CD4-positive, CD25-positive, alpha-beta regulatory T cell (primary cell): ENCODE data around the gene PNKP. TPM values are rescaled to one million over a fixed set of nuclear protein-coding genes. Genes with fewer than 3 reads are reported as not detected.

Experiments
- ATAC-seq, 2 donors: fragments of 150-1000 bp; cut with Tn5 transposase; one replicate each; pipeline ENCODE4 v1.10.0; 2021; ENCODE audit warnings: low read depth in 2 of 2, moderate number of reproducible peaks in 2 of 2, moderate library complexity in 1 of 2
- DNase-seq, 3 donors: peaks; one replicate each; pipeline versions ENCODE4 v3.0.0 to v3.0.0-alpha.2; 2012 to 2022; ENCODE audit warnings: mixed read lengths in 1 of 3
- H3K27ac ChIP-seq: one replicate; pipeline ENCODE4 v1.7.0; 2013; ENCODE audit warnings: mild to moderate bottlenecking, low read length; ENCODE audit not compliant: insufficient read depth, poor library complexity, severe bottlenecking
- H3K27me3 ChIP-seq: one replicate; pipeline ENCODE4 v1.7.0; 2013; ENCODE audit warnings: low read length; ENCODE audit not compliant: control insufficient read depth, insufficient read depth
- H3K36me3 ChIP-seq: one replicate; pipeline ENCODE4 v1.7.0; 2013; ENCODE audit warnings: mild to moderate bottlenecking, low read length, moderate library complexity; ENCODE audit not compliant: control insufficient read depth, insufficient read depth
- H3K4me1 ChIP-seq: 2 replicates; pipeline ENCODE4 v1.7.0; 2013; ENCODE audit warnings: mild to moderate bottlenecking, low read length; ENCODE audit not compliant: insufficient read depth, control insufficient read depth, poor library complexity, severe bottlenecking
- H3K4me3 ChIP-seq: one replicate; pipeline ENCODE4 v1.7.0; 2013; ENCODE audit warnings: low read depth, mild to moderate bottlenecking, low read length, moderate library complexity
- H3K9me3 ChIP-seq, 2 experiments: 1 replicate in 1 of 2; 2 replicates in 1 of 2; pipeline ENCODE4 v1.7.0; 2013; ENCODE audit warnings: low read length in 2 of 2, mild to moderate bottlenecking in 1 of 2, moderate library complexity in 1 of 2; ENCODE audit not compliant: control insufficient read depth in 2 of 2
- H3K27ac Mint-ChIP-seq, 3 donors: one replicate each; pipeline ENCODE4 v1.8.0; 2020 to 2022; ENCODE audit warnings: mild to moderate bottlenecking in 3 of 3, mixed read lengths in 3 of 3, moderate library complexity in 2 of 3
- H3K27me3 Mint-ChIP-seq: one replicate; pipeline ENCODE4 v1.8.0; 2022; ENCODE audit warnings: mild to moderate bottlenecking, mixed read lengths
- H3K36me3 Mint-ChIP-seq: one replicate; pipeline ENCODE4 v1.8.0; 2020; ENCODE audit warnings: mixed read lengths
- H3K4me1 Mint-ChIP-seq, 4 donors: one replicate each; pipeline ENCODE4 v1.8.0; 2020 to 2022; ENCODE audit warnings: mixed read lengths in 4 of 4, mild to moderate bottlenecking in 1 of 4
- H3K4me3 Mint-ChIP-seq, 4 donors: one replicate each; pipeline ENCODE4 v1.8.0; 2020 to 2022; ENCODE audit warnings: mild to moderate bottlenecking in 4 of 4, mixed read lengths in 4 of 4, moderate library complexity in 3 of 4
- H3K9me3 Mint-ChIP-seq, 7 donors: one replicate each; pipeline ENCODE4 v1.8.0; 2020 to 2022; ENCODE audit warnings: mixed read lengths in 7 of 7, mild to moderate bottlenecking in 3 of 7, moderate library complexity in 2 of 7
- polyA plus RNA-seq, 4 donors: library from polyadenylated mRNA; unstranded; fragments of 300-500 nt; fragmentation: Illumina TruSeq; gene quantifications; one replicate each; pipeline ENCODE4 v1.2.3, GENCODE V29; 2021
- total RNA-seq: library from RNA; stranded (reverse); gene quantifications from one replicate; pipeline ENCODE4 v1.2.3, GENCODE V29; 2022

PNKP gene
- total and polyA plus RNA-seq, 5 donors from 2014 or later, result 26.2 to 149 (median 28.4) TPM

DNA sequence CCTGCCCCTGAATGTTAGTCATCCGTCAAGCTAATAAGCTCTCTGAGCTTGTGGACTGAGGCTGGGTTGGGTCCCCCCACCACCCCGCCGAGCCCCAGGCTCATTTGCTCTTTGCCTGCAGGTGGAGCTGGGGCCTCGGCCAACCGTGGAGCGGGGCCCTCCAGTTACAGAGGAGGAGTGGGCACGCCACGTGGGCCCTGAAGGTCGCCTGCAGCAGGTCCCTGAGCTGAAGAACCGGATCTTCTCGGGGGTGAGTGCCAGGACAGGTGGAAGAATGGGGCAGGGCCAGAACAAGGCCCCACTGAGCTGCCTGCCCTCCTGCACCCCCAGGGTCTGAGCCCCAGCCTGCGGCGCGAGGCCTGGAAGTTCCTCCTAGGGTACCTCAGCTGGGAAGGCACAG, 15.3 kb upstream of the PNKP start:
- Histone ChIP-seq H3K4me3 (no peak overlapping the region), H3K9me3 (no peaks in the 10 kb centered on the region), H3K36me3 (peaks cover 46% of the 10 kb centered on the region), H3K4me1 (peaks cover 13% of the 10 kb centered on the region), H3K27me3 (no peaks in the 10 kb centered on the region), H3K27ac (no peak overlapping the region)
- peaks cover 0 to 22% (median 7%) of the 10 kb centered on the region in 4 donors for H3K4me1 Mint-ChIP-seq
- DNase-seq (no peak), ATAC-seq (no peak)
- no peaks in the 10 kb centered on the region for H3K27me3 Mint-ChIP-seq
- peaks cover 18% of the 10 kb centered on the region for H3K36me3 Mint-ChIP-seq
- H3K27ac Mint-ChIP-seq, result no peak overlapping the region
- H3K9me3 Mint-ChIP-seq, result no peaks in the 10 kb centered on the region
- no peak overlapping the region for H3K4me3 Mint-ChIP-seq

DNA sequence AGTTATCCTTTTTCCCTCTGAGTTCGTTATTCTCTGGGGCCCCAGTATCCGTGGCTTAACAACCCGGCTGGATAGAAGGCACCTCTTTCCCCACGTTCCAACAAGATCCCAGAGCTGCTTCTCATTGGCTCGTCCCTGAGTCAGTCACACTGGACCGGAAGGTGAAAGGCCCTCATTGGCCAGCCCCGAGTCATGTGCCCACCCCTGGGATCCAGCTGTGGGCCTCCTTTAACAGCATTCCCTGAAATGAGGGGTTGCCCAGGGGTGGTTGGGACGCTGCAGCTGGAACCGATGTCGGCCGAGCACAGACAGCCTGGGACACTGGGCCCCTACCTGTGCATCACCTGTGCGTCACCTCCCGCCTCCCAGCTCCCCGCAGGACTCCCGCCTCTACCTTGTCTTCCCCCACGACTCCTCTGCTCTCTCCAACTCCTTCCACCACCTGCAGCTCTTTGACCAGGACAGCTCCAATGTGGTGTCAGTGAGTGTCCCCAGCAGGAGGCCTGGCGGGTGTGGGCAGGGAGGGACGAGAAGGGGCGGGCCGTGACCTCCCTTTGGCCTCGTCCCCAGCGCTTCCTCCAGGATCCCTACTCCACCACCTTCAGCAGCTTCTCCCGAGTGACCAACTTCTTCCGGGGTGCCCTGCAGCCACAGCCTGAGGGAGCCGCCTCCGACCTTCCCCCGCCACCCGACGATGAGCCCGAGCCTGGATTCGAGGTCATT, 14.5 kb upstream of the PNKP start:
- peak overlapping the region in 1 of 3 donors; percentile 65 for H3K27ac Mint-ChIP-seq
- no peak overlapping the region for H3K4me3 Mint-ChIP-seq
- ATAC-seq (no peak), DNase-seq (no peak)
- Histone ChIP-seq H3K9me3 (no peaks in the 10 kb centered on the region), H3K4me1 (peaks cover 13% of the 10 kb centered on the region), H3K27me3 (no peaks in the 10 kb centered on the region), H3K36me3 (peaks cover 46% of the 10 kb centered on the region), H3K27ac (no peak overlapping the region), H3K4me3 (no peak overlapping the region)
- no peaks in the 10 kb centered on the region for H3K27me3 Mint-ChIP-seq
- H3K9me3 Mint-ChIP-seq, result no peaks in the 10 kb centered on the region
- peaks cover 0 to 22% (median 7%) of the 10 kb centered on the region in 4 donors for H3K4me1 Mint-ChIP-seq
- peaks cover 18% of the 10 kb centered on the region for H3K36me3 Mint-ChIP-seq

DNA sequence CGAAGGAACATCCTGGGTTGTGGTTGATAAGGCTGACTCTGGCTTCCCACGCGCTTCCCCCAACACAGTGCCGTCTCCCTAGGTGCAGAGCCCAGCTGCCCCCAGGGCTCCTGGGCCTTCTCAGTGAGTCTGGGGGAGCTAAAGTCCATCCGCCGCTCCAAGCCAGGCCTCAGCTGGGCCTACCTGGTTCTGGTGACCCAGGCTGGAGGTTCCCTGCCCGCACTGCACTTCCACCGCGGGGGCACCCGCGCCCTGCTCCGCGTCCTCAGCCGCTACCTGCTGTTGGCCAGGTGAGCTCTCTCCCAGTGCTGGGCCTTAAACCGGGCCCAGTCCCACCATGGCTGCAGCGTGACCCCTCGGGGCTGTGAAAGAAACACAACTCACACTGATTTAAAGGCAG, 13.8 kb upstream of the PNKP start:
- Histone ChIP-seq H3K36me3 (peaks cover 46% of the 10 kb centered on the region), H3K27me3 (no peaks in the 10 kb centered on the region), H3K4me3 (no peak overlapping the region), H3K9me3 (no peaks in the 10 kb centered on the region), H3K27ac (no peak overlapping the region), H3K4me1 (peaks cover 13% of the 10 kb centered on the region)
- H3K4me3 Mint-ChIP-seq, result no peak overlapping the region
- H3K27ac Mint-ChIP-seq, result peak overlapping the region in 1 of 3 donors; percentile 65
- H3K36me3 Mint-ChIP-seq, result peaks cover 18% of the 10 kb centered on the region
- no peaks in the 10 kb centered on the region for H3K9me3 Mint-ChIP-seq
- peaks cover 0 to 20% (median 7%) of the 10 kb centered on the region in 4 donors for H3K4me1 Mint-ChIP-seq
- DNase-seq, result no peak
- no peaks in the 10 kb centered on the region for H3K27me3 Mint-ChIP-seq
- no peak for ATAC-seq

DNA sequence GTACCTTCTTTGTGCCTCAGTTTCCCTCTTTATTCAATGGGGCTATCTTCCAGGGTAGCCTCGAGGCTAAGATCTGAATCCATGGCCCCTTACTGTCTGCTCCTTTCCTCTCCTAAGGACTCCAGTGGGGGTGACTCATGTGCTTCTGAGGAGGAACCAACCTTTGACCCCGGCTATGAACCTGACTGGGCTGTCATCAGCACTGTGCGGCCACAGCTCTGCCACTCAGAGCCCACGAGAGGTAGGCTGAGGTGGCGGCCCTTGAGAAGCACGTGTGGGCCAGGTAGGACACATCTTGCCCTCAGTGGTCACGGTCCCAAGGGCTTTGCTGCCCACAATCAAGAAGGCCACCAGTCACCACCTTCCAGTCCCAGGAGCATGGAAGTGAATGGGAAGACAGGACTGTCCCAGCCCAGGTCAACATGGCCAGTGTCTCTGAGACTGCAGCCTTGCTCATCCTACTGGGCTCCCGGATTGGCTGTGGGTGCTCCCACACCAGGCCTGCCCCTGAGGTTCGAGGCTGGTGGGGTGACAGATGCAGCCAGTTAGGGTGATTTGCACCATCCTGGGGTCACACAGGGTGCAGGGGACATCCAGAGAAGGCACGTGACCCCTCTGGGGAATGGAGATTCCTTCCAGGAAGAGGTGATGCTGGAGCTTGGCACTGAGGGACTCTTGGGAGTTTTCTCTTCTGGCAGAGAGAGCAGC, 12.9 kb upstream of the PNKP start:
- peaks cover 18% of the 10 kb centered on the region for H3K36me3 Mint-ChIP-seq
- H3K4me1 ChIP-seq, result peaks cover 21% of the 10 kb centered on the region
- H3K27ac Mint-ChIP-seq, result no peak overlapping the region
- H3K4me3 ChIP-seq, result no peak overlapping the region
- no peaks in the 10 kb centered on the region for H3K27me3 ChIP-seq
- ATAC-seq, result no peak
- H3K36me3 ChIP-seq, result peaks cover 46% of the 10 kb centered on the region
- H3K4me1 Mint-ChIP-seq, result peaks cover 0 to 26% (median 8%) of the 10 kb centered on the region in 4 donors
- no peaks in the 10 kb centered on the region for H3K27me3 Mint-ChIP-seq
- no peaks in the 10 kb centered on the region for H3K9me3 ChIP-seq
- no peak for DNase-seq
- H3K9me3 Mint-ChIP-seq, result no peaks in the 10 kb centered on the region
- no peak overlapping the region for H3K27ac ChIP-seq
- H3K4me3 Mint-ChIP-seq, result peak overlapping the region in 1 of 4 donors; percentile 28

DNA sequence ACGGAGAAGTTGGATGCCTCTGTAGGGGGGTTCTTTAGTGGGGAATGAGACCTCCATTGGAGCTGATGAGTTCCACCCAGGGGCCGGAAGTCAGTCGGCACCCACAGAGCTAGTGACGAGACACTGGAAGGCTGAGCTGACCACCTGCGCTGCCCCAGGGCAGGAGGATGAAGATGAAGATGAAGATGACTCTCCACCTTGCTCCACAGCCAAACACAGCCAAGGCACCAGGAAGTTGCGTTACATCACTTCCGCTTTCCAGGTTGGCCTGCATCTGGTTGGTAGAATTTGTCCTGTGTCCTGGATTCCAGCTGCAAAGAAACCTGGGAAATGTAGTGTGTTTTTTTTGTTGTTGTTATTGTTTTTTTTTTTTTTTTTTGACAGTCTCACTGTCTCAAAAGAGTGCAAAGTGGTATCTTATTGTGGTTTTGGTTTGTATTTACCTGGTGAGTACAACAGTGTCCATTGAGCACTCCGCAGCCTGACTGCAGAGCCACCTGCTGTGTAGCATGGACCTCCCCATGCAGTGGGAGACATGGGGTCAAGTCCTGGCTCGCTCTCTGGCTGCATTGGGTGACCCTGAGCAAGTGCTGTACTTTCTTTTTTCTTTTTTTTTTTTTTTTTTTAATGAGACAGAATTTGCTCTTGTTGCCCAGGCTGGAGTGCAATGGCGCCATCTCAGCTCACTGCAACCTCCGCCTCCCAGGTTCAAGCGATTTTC, 12.0 kb upstream of the PNKP start:
- H3K27ac ChIP-seq, result no peak overlapping the region
- no peaks in the 10 kb centered on the region for H3K27me3 Mint-ChIP-seq
- H3K4me3 Mint-ChIP-seq, result peak overlapping the region in 3 of 4 donors; percentile 28 to 52 (median 41)
- ATAC-seq (no peak), DNase-seq (peak in 1 of 3 donors; percentile 41)
- peaks cover 22% of the 10 kb centered on the region for H3K4me1 ChIP-seq
- no peaks in the 10 kb centered on the region for H3K27me3 ChIP-seq
- no peak overlapping the region for H3K4me3 ChIP-seq
- H3K27ac Mint-ChIP-seq, result peak overlapping the region in 1 of 3 donors; percentile 71
- peaks cover 12% of the 10 kb centered on the region for H3K36me3 Mint-ChIP-seq
- no peaks in the 10 kb centered on the region for H3K9me3 Mint-ChIP-seq
- peaks cover 41% of the 10 kb centered on the region for H3K36me3 ChIP-seq
- H3K4me1 Mint-ChIP-seq, result peaks cover 0 to 34% (median 8%) of the 10 kb centered on the region in 4 donors
- H3K9me3 ChIP-seq, result no peaks in the 10 kb centered on the region

DNA sequence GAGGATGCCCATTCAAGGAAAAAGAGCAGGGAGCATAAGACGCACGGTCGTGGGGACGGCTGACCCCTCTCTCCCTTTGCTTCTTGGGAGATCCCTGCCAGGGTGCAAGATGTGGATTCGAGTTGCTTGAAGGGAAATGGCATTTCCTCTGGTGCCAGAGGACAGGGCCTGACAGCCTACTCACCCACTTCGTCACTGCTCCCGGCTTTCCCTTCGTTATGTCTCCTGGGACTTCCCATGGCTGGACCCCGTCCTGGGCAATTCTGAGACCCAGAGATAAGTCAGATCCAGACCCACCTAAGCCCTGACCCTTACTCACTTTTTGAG, 11.3 kb upstream of the PNKP start:
- H3K27ac ChIP-seq, result peak overlapping the region; percentile 99
- no peaks in the 10 kb centered on the region for H3K27me3 ChIP-seq
- H3K36me3 ChIP-seq, result peaks cover 34% of the 10 kb centered on the region
- Mint-ChIP-seq H3K4me3 (peak overlapping the region in 1 of 4 donors; percentile 52), H3K9me3 (no peaks in the 10 kb centered on the region), H3K36me3 (peaks cover 10% of the 10 kb centered on the region), H3K27me3 (no peaks in the 10 kb centered on the region), H3K4me1 (peaks cover 0 to 40% (median 8%) of the 10 kb centered on the region in 4 donors), H3K27ac (peak overlapping the region in 1 of 3 donors; percentile 52)
- no peaks in the 10 kb centered on the region for H3K9me3 ChIP-seq
- DNase-seq (no peak), ATAC-seq (no peak)
- H3K4me1 ChIP-seq, result peaks cover 22% of the 10 kb centered on the region
- H3K4me3 ChIP-seq, result peak overlapping the region; percentile 74

DNA sequence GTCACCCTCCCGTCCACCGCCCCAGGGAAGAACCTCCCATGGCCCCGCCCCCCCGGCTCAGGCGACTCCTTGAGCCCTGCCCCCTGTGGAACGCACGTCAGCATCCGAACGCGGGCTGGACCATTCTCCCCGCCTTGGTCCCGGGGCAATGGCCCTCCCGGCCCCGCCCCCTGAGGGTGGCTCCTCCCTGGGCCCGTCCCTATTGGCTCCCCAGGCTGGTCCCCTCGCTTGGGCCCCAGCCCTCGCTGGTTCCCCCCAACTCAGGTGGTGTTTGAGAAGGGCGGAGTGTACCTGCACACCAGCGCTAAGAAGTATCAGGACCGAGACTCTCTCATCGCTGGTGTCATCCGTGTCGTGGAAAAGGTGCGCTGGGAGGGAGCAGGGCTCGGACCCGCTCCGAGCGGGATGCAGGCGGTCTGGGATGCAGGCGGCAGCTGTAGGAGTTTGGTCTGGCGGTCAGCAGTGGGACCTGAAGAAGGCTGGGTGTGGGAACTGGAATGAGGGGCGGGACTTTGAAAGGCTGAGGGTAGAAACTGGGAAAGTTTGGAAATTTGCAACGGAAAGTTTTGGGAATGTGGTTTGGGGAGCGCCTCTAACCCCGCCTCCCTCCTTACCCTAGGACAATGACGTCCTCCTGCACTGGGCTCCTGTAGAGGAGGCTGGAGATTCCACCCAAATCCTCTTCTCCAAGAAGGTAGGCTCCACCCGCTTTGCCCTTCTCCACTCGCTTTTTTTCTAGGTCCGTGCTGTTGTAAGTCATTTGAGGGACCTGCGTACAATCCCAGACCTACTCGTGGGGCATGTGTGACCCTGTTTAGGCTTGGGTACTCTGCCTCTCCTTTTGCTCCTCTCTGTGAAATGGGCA, 10.7 kb upstream of the PNKP start:
- DNase-seq (peak; percentile 98), ATAC-seq (peak; percentile 54 to 58)
- peak overlapping the region in 1 of 4 donors; percentile 53 for H3K4me3 Mint-ChIP-seq
- H3K27me3 Mint-ChIP-seq, result no peaks in the 10 kb centered on the region
- H3K4me1 ChIP-seq, result peaks cover 22% of the 10 kb centered on the region
- H3K9me3 ChIP-seq, result no peaks in the 10 kb centered on the region
- H3K36me3 ChIP-seq, result peaks cover 28% of the 10 kb centered on the region
- no peaks in the 10 kb centered on the region for H3K27me3 ChIP-seq
- H3K27ac ChIP-seq, result peak overlapping the region; percentile 99
- no peak overlapping the region for H3K27ac Mint-ChIP-seq
- H3K36me3 Mint-ChIP-seq, result peaks cover 4% of the 10 kb centered on the region
- H3K4me1 Mint-ChIP-seq, result peaks cover 0 to 40% (median 8%) of the 10 kb centered on the region in 4 donors
- H3K9me3 Mint-ChIP-seq, result no peaks in the 10 kb centered on the region
- peak overlapping the region; percentile 85 for H3K4me3 ChIP-seq
